Activated T-cell treated with anti-CD3 and anti-CD28 coated beads, Interleukin-2, amount 50 U/mL, for 1 hour (primary cell): Measurements from ENCODE around the gene NOTUM.
A peak's percentile ranks its signal among the peaks of the same experiment; 100 is the strongest.

Source experiments
- DNase-seq: peaks from one replicate; pipeline ENCODE4 v3.0.0-alpha.2; 2020

The NOTUM gene

DNA sequence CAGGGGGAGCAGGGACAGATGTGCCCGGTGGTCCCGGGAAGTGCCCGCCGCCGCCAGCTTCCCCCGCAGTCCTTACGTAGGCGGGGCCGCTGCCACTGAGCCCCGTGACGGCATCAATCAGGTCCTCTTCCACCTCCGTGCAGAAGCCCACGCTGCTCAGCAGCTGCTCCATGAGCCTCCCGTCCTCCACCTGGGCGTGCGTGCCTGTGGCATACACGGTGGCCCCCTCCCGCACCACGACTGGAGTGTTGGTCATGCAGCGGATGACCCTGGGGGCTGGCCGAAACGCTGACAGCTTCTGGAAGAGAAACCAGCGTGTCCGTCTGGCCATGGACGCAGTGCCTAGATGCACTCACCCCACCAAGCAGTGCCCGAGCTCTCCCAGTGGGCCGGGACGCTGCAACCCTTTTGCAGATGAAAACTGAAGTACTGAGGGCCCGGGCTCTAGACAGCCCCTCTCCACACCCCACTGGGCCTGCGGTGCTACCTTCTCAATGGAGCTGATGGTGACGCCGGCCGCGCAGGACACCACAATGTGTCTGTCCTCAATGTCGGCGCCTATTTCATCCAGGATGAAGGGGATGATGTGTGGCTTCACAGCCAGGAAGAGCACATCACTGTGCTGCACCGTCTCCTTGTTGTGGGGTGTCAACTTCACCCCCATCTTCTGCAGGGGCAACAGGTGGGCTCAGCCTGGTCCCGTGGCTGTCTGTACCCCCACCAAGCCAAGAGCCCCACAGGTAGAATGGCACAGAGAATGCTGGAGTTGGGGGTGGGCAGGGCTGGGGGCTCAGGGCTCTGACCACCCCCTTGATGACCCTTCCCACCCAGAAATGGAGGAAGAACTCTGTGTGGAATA lies 25.9 kb downstream of the NOTUM start:
- no peak for DNase-seq

DNA sequence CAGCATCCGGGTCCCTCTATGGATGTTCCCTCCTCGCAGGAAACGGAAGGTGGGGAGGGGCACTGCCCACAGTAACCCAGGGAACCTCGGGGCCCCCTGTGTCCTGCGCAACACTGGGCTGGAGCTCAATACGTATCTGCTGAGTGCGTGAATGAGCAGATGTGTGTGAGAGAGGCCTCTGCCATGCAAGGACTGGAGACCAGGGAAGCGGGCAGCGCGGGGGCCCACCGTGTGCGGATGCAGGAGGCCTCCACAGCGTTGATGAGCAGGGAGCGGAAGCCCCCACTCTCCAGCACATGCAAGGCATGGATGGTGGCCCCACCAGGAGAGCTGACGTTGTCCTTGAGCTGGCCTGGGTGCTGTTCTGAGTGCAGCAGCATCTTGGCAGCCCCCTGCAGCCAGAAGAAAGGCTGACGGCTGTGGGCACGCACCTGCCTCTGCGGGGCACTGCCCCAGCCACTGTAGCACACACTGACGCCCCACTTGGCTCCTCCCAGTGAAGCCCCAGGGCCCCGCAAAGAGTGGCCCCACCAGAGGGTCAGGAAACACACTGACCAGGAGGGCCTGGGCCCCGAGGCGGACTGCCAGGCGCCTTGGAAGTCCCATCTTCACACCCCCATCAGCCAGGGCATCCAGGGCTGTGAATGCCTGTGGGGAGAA lies 26.8 kb downstream of the NOTUM start:
- DNase-seq = no peak

DNA sequence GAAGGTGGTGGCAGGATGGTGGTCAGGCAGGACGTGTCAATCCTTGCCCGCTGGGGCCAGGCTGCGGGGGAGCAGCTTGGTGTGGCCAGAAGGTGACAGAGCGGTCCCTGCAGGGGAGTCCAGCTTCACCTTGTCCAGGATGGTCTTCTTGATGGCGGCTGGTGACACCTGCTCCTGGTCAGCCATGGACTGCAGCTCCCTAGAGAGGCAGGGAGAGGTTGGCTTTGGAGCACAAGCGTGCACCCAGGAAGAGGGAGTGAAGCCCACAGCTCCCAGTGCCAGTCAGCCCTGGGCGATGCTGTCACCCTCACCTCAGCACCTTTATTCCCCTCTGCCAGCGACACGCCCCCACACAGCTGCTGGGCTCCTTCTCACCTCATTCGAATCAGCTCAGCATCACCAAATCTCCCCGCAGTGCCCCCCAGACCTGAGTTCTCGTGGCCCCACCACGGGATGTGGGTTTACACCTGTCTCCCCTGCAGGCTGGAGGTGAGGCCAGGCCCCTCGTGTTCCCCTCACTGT lies 27.7 kb downstream of the NOTUM start:
- DNase-seq = peak; percentile 16

DNA sequence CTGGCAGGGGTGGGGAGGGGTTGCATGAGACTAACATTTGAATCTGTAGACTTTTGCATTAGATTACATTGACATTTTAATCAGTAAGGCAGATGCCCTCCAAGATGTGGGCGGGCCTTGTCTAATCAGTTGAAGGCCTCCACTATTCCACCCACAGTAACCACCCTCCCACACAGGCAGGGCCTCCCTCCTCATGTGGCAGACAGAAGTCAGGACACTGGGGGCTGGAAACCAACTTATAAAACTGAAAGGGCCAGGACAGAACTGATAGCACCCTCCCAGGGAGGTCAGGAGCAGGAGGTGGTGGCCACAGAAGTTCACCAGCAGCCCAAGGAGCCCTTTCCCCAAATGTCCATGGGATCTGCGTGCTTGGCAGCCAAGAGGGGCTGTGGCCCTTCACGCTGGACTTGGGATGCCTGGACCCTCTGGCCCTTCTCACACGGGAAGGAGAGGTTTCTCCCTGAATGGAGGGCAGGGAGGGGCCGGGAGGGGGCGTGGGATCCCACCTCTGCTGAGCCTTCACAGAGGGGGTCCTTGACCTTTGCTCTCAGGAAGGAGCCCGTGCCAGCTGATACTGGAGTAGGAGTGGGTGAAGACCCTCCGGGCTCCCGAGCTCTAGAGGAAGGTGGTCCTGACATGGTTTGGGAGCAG lies 28.5 kb downstream of the NOTUM start:
- DNase-seq = no peak

DNA sequence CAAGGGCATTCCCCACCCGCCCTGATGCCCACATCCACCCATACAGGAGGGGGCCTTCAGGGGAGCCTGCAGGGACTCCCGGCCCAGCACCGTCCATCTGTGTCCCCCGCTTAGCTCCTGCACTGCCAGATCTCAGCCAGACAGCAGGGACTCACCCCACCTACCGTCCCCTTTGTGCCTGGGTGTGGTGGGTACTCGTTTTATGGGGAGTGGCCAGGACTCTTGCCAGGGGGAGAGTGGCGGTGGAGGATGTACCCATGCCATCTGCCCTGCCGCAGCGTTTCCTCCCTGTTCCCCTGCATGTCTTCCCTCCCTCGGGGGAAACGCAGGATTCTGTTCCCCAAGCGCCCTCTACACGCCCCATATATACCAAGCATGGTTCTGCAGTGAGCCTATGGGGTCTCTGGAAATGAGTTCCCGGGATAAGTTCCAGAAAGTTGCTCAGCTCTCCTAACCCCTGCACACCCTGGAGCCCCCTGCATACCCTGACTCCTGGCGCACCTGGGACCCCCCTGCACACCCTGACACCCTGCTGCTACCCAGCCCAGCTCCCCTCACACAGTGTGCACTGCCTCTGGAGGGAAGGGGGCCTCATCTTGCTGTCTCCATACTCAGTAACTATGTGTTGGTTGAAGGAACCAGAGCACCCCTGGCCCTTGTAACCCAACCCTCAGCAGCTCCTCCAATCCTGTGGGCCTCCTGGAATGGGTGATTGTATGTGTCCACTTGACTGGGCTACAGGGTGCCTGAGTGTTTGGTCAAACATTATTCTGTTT lies 29.2 kb downstream of the NOTUM start:
- DNase-seq = no peak

DNA sequence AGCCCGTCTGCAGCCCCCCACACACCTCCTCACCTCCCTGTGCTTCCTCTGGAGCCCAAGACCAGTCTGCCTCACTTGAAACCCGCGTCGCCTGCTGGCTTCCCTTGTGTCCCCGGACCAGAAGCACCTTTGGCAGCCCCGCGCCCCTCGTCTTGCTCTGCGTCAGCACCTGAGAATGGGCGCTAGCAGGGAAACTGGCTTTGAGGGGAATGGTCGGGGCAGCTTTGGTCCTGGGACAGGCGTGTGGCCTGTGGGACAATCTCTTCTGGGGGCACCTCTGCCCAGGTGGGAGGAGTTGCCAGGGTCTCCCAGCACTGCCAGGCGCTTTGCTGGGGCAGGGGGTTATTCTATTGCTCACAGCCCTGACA lies 29.8 kb downstream of the NOTUM start:
- DNase-seq = no peak

DNA sequence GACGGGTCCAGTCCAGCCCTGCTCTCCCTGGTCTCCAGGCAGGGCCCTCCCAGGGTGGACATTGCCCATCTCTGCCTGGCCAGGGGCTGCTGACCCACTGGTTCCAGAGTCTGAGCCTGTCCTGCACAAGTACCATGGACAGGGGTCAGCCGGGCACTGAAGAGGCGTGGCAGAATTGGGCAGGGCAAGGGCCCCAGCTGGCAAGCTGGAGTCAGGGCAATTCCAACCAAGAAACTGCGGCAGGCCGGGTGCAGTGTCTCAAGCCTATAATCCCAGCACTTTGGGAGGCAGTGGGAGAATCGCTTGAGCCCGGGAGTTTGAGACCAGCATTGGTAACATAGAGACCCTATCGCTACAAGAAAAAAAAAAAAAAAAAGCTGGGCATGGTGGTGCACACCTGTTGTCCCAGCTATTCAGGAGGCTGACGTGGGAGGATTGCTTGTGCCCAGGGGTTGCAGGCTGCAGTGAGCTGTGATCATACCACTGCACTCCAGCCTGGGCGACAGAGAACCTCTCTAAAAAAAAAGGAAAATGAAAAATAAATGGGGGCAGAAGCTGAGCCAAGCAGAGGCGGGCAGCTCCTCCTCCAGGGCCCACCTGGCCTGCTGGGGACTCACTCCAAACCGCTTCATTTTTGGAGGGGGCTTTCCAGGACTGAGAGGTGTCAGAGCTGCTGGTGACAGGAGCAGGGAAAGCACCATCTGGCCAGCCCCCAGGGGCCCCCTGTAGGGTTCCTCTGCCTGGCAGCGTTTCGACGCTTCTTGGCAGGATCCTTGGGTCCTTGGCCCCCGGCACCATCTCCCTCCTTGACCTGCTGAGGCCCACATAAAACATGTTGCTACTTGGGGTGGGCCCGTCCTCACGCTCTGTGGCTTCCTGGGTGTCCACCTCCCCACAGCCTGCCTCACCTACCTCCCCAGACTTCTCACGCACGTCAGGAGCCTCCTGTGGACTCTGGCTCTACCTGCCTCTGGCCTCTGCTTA lies 30.6 kb downstream of the NOTUM start:
- no peak for DNase-seq

DNA sequence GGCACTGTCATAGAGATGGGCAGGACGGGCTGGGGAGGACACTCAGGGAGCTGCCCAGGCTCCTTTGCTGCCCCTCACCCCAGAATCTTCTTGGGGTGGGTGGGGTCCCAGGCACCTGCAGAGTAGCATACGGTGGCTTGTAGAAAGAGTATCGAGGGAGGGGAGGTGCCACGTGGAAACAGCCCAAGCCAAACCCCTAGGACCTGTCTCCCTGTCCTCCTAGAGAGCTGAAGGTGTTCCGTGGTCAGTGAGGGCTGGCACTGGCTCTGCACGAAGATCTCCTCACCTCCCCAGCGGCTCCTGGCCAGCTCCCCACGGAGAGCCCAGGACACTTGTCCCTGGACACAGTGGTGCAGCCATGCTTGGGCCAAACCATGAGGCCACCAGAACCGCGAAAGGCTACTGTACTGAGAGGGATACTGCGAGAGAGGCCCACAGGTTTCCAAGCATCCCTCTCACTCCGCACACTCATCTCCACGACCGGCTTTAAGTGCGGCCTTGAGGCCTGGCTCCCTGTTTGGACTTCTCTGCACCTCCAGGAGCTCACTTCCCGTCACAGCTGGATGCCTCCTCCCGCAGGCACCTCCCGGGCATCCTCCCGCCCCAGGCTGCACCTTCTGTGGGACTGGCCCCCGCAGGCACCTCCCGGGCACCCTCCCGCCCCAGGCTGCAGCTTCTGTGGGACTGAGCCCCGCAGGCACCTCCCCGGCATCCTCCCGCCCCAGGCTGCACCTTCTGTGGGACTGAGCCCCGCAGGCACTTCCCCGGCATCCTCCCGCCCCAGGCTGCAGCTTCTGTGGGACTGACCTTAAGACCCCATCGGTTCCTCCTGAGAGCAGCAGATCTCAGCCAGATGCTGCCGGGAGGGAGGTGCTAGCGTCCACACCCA lies 31.5 kb downstream of the NOTUM start:
- no peak for DNase-seq

DNA sequence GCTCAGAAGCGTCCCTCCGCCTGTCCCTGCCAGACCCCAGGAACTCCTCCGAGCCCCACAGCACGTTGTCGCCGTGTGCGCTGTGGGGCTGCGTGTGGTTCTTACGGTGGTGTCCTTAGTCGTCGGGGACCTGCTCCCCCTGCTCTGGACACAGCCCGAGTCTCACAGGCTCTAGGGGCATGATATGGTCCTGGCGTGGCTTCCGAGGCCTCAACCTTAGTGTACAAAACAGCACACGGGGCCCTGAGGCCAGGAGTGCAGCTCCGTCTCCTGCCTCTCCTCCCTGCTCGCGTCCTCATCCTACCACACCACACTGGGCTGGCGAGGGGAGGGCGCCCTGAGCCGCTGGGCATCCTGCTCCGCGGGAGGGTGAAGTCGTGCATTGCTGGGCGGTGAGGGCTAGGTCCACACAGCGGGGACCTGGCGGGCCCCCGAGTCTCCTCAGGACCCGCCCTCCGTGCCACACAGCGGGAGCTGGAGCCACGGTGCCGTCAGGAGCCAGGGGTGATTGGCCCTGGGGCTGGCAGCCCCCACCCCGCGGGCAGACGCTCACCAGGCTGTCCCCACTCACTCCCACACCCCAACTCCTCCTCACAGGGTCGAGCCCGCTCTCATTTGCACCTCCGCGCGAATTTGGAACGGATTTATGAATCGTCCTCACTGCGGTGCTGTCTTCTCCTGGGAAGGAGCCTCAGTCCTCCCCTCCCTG lies 32.3 kb downstream of the NOTUM start:
- no peak for DNase-seq

DNA sequence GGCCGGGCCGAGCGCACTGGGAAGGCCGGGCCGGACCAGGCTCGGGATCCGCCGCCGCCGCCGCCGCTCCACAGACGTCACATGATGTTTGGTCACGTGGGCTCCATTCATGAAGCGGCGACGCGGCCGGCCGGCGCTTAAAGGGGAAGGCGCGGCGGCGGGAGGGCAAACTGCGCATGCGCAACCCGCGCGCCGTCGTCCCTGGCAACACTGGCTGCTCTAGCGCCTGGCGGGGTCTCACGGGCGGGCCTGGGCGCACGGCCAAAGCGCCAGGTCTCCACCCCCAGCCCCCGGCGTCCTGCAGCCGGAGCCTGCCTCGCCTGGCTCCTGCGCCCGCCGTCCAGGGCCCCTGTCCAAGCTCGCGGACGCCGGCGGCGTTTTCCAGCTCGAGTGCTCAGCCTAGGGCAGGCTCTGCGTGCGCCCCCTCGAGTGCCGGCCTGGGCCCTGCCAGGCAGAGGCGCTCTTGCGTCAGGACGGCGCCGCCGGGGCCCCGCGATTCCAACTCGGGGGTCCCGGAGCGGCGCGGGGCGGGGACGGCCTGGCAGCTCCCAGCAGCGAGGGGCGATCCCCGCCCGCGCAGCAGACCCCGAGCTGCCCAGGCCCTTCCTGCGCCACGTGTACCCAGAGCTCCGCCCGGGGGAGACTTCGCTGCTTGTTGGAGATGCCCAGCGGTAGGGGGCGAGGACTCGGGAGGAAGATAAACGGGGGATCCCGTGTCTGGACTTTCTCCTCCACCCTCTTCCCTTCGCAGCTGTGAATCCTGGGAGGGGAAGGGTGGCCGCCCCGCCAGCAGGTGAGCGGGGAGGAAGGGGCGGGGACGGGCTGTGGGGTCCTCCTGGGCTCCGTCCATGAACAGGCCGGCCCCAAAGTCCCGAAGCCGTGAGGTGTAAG lies 33.1 kb downstream of the NOTUM start, which contains the start of gene MAFG:
Gene MAFG (minus strand): TSS at position 83 of the 891 bp plus-strand sequence. CDS start 4,550 bp downstream, outside the sequence.
- DNase-seq = peak; percentile 90

DNA sequence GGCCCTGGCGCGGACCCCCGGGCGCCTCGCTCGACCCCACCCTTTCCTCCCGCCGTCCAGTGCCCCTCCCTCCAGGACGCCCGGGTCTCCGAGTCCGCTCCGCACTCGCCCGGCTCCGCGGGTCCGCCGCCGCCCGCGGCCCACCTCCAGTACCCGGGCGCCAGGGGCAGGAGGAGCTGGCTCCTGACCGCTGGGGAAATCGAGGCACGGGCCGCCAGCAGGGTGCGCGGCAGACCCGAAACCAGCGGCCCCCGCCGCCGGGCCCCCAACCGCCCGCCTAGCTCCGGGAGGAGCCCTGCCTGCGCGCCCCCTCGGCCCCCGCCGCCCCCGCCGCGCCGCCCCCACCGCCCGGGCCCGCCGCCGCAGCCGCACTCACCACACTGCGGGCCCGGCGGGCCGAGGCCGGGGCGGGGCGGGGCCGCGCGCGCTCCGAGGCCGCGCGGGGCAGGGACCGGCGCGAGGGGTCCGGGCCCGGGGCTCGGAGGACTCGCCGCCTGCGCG lies 33.8 kb downstream of the NOTUM start:
- no peak for DNase-seq

DNA sequence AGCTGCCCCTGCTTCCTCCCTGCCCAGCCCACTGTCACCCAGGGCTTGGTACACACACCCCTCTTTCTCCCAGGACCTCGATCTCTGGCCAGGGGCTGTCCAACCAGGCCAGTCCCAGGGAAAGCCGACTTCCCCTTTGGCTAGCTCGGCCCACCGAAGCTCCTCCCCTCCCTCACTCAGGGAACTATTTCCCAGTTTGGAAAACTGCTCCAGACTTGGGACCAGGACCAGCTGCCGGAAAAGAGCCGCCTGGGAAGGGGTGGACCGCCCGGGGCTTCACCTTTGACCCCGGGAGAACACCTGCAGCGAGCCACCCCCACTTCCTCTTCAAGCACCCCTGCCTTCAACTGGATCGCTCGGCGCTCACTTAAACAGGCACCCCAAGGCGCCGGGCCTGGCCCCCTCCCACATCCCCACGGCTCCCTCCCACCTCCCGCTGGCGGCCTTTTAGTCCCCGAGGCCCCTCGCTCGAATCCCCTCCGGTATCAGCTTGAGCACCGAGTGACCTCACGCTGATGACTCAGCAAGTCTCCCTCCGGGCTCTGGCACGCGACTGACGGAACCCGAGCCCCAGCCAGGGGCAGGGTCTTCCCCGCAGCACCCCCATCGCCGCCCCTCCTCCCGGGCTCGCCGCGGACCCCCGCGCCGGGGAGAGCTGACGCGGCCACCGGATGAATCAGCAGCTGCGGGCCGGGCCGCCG lies 34.4 kb downstream of the NOTUM start:
- peak; percentile 61 for DNase-seq

DNA sequence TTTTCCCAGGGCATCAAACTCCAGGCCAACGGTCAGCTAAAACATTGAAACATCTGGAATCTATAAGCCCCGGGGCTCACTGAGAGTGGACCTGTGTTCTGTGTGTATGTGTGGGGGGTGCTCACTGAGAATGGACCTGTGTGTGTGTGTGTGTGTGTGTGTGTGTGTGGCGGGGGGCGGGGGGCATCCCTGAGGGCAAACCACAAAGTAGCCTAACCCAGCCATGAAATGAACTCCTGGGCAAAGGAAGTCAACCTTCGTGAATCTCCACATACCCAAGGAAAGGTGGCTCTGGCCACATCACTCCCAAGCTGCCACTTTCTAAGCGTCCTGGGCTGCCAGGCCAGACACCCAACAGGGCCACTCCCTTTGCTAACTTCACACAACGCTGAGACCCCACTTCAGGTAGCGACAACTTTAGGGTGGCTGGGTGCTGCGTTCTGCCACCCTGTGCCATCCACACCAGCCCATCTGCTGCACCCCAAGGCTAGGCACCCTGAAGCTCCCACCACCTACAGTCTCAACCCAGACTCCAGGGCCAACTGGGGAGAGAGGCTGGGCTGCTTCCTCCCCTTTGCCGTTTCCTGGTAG lies 35.0 kb downstream of the NOTUM start:
- no peak for DNase-seq

DNA sequence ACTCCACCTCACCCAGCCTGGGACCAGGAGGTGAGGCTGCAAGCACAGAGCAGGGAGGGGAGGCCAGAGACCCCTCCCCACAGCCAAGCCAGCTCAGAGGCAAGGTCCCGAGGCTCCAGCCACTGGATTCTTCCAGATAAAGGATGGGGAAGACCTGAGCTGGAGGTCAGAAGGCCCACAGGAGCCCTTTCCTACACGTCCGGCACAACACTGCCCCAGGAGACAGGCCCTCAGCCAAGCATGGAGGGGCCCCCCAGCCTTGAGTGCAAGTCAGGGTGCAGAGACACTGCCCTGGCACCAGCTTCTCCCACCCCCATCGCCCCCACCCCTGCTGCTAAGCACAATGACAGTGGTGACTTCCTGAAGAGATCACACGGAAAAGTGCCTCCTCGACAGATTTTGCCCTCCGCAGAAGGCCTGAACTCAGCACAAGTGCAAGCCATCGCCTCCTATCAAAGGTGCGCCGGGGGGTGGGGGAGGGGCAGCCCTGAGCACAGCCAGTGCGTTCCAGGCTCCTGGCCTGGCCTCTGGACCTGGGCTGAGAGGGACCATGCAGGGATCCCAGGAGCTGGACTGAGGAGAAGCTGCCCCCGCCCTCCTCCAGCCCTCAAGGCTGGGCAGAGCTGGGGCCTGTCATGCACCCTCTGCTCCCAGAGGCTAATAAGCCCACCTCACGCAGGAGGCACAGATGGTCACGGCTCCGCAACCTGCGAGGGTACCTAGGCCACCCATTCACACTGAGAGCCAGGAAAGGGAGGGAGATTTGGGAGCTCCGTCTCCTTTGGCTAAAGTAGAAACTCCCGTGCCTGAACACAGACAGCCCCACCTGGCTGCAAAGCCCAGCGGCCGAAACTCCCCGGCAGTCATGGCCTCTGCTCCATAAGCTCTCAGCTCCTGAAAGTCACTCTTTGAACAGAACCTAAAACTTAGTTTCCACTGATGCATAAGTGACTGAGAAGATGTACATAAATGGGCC lies 36.1 kb downstream of the NOTUM start:
- no peak for DNase-seq

DNA sequence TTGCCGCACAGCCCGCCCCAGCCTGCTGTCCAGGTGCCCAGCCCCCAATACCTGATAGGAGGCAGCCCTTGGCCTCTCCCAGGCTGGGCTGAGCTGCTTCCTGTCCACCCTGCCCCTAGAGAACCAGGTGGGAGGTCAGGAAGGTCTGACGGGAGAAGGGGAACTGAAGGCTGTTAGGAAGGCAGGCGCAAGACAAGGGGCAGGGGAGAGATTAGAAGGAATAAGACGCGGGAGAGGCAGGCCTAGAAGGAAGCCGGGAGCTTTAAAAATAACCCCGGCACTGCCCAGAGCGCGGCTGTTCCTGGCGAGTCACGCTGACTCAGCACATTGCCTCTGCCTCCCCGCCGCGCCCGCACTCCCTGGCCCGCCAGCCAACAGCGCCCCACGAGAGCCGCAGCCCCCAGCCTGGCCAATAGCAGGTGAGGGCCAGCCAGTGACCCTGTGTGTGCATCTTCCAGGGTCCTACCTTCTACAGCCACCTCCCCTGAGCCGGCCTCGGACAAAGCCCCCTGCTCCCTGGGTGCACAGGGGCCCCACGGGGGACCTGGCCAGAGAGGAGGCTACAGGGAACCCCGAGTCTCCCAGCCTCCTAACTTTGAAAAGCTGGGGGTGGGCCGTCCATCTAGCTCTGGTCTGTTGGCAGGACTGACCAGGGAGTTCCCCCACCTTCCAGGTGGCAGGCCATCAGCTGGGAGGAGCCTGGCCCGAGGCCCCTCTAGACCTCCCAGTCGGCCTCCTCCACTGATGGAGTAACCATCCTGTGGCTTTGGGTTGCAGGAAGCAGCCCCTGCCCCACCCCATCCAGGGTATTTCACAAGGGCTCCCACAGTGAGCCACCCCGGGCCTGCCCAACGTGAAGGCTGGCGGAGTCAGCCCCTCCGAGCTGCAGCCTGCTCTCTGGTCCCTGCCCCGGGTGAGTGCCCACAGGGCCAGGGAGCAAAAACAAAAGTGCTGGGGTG lies 37.4 kb downstream of the NOTUM start:
- DNase-seq = no peak
